Pancreas (tissue), 10 donors: Measurements from ENCODE around the gene TMEM17. TPM values are rescaled to one million over a fixed set of nuclear protein-coding genes. Genes with fewer than 3 reads are reported as not detected.

Experiments
- ATAC-seq, 4 donors: fragments of 200-7000 bp; cut with Tn5 transposase; one replicate each; pipeline versions ENCODE4 v1.8.0 to v1.9.1; 2020; ENCODE audit warnings: mild to moderate bottlenecking in 4 of 4, moderate library complexity in 4 of 4
- DNase-seq, 6 donors: peaks; one replicate each; pipeline ENCODE4 v3.0.0-alpha.2; 2020
- FAIRE-seq: peaks from 2 replicates; lab custom pipeline; 2012; peaks lifted over from hg19 to GRCh38; lab: Jason Lieb, UNC
- H3K27ac ChIP-seq, 4 donors: fragments of 200-600 bp; sonication (generic); 1 replicate in 3 of 4; 2 replicates in 1 of 4; pipeline versions ENCODE4 v1.5.0 to v1.8.0; 2020
- H3K27me3 ChIP-seq, 4 donors: fragments of 200-600 bp; one replicate each; pipeline ENCODE4 v1.8.0; 2021
- H3K36me3 ChIP-seq, 3 donors: fragments of 200-600 bp; sonication (generic) in 1 of 3; one replicate each; pipeline versions ENCODE4 v1.5.0 to v1.8.0; 2020 to 2021
- H3K4me1 ChIP-seq, 3 donors: fragments of 200-600 bp; one replicate each; pipeline ENCODE4 v1.8.0; 2021
- H3K4me3 ChIP-seq, 4 donors: fragments of 200-600 bp; sonication (generic) in 2 of 4; one replicate each; pipeline versions ENCODE4 v1.5.0 to v1.8.0; 2020 to 2021
- H3K9me3 ChIP-seq, 4 donors: fragments of 200-600 bp; one replicate each; pipeline ENCODE4 v1.8.0; 2021
- CTCF ChIP-seq, 4 donors: fragments of 200-600 bp; sonication (generic) in 3 of 4; IDR thresholded peaks; one replicate each; pipeline versions ENCODE4 v1.5.0 to v1.8.0; 2021; ENCODE audit warnings: antibody characterized with exemption in 4 of 4
- WGBS, 2 donors: extraction: QIAGEN DNeasy Blood & Tissue Kit; methylation state at CpG; one replicate each; pipeline ENCODE4 v1.1.7; 2013; 5-methylcytosine and 5-hydroxymethylcytosine counted together
- intact Hi-C, 3 donors: fragments of 100-400 bp; cut with DNase I; formaldehyde crosslinking; loops; one replicate each; pipeline versions ENCODE4 v1.11.1 to v1.14.2; 2022
- polyA plus RNA-seq, 2 donors: library from polyadenylated mRNA; stranded (reverse); fragments of 200-250 nt; gene quantifications; one replicate each; pipeline ENCODE4 v1.2.3, GENCODE V29; 2013
- total RNA-seq, 6 donors: library from RNA; stranded (reverse); fragmentation: NEBNext Ultra II Directional in 4 of 6; extraction: Animal tissue kit (Norgen Biotek cat#: 25700) in 4 of 6; gene quantifications; one replicate each; pipeline versions ENCODE4 v1.2.1 to v1.2.4, GENCODE V29; 2021 to 2023
- donor health status: healthy with polysubstance abuse.
- donor health status: DM: no; HTN: no; CAD: no; lungs with moderate emphysema.
- donor health status: DM: no; HTN: no; CAD: no.
- donor health status: control.
- donor health status: control.
- donor health status: Bipolar disorder and iron deficiency.
- donor health status: DM: yes; HTN: yes; CAD: no.
- donor health status: DM: no; HTN: no; CAD: no.
- donor health status: DM: no; HTN: no; CAD: no.
- donor health status: DM: yes; HTN: yes; CAD: no.

The TMEM17 gene
- total and polyA plus RNA-seq, 8 donors: 1.3 to 5.8 (median 2.4) TPM

GRCh38 chr2:62467100-62467474 lies 38.9 kb downstream of the TMEM17 start:
- Histone ChIP-seq H3K4me3 (no peak overlapping the region), H3K36me3 (no peaks in the 10 kb centered on the region), H3K27me3 (no peaks in the 10 kb centered on the region), H3K9me3 (no peaks in the 10 kb centered on the region), H3K4me1 (no peaks in the 10 kb centered on the region), H3K27ac (peak overlapping the region in 1 of 4 donors; percentile 28)
- intact Hi-C loops: no loop called here
- DNase-seq (no peak), ATAC-seq (peak in 1 of 4 donors; percentile 21), FAIRE-seq (no peak)
- 78 to 81% methylated on average over 6 of the region's 6 CpGs for WGBS, 2 donors
- TF ChIP-seq CTCF (IDR thresholded peaks at IDR 0.05): no peak

GRCh38 chr2:62466503-62466854 lies 39.5 kb downstream of the TMEM17 start:
- intact Hi-C loops: no loop called here
- 99 to 100% methylated on average over 2 of the region's 2 CpGs for WGBS, 2 donors
- FAIRE-seq: no peak

GRCh38 chr2:62465741-62466502 lies 40.1 kb downstream of the TMEM17 start:
- WGBS, 2 donors: 79 to 84% methylated on average over 8 of the region's 8 CpGs
- TF ChIP-seq CTCF (IDR thresholded peaks at IDR 0.05): no peak
- Histone ChIP-seq H3K4me3 (no peak overlapping the region), H3K27me3 (no peaks in the 10 kb centered on the region), H3K36me3 (no peaks in the 10 kb centered on the region), H3K9me3 (no peaks in the 10 kb centered on the region), H3K4me1 (peaks cover 0 to 4% (median 0%) of the 10 kb centered on the region in 3 donors), H3K27ac (no peak overlapping the region)
- FAIRE-seq (no peak), ATAC-seq (no peak), DNase-seq (no peak)
- intact Hi-C loops: no loop called here

More at GRCh38 chr2:62466503-62466854, 39.5 kb downstream of the TMEM17 start:
- no peak for ATAC-seq
- no peak for DNase-seq
- no peaks in the 10 kb centered on the region for H3K9me3 ChIP-seq
- no peak overlapping the region for H3K27ac ChIP-seq
- H3K36me3 ChIP-seq: no peaks in the 10 kb centered on the region
- H3K27me3 ChIP-seq: no peaks in the 10 kb centered on the region
- TF ChIP-seq CTCF (IDR thresholded peaks at IDR 0.05): no peak
- no peak overlapping the region for H3K4me3 ChIP-seq
- peaks cover 0 to under 1% (median 0%) of the 10 kb centered on the region in 3 donors for H3K4me1 ChIP-seq

- ATAC-seq (no peak), FAIRE-seq (no peak), DNase-seq (no peak)
- no peak for TF ChIP-seq CTCF (IDR thresholded peaks at IDR 0.05)
- H3K27ac ChIP-seq: no peak overlapping the region
- intact Hi-C loops: no loop called here
- no peaks in the 10 kb centered on the region for H3K36me3 ChIP-seq
- no peaks in the 10 kb centered on the region for H3K9me3 ChIP-seq
- H3K4me1 ChIP-seq: peaks cover 0 to 4% (median 0%) of the 10 kb centered on the region in 3 donors
- 84 to 85% methylated on average over 4 of the region's 4 CpGs for WGBS, 2 donors
- no peak overlapping the region for H3K4me3 ChIP-seq
- H3K27me3 ChIP-seq: no peaks in the 10 kb centered on the region
These were observed 40.8 kb downstream of the TMEM17 start for GRCh38 chr2:62465039-62465740.
